GM19324 (cell line): Measurements from ENCODE around the gene ZNF274.
A peak's percentile ranks its signal among the peaks of the same experiment; 100 is the strongest.
"Not testable (repeated sequence)": the region's sequence is repeated elsewhere in the genome, so short reads cannot be mapped to it uniquely, and the experiment has no call there.

Experiments used
- ATAC-seq: cut with Tn5 transposase; IDR thresholded peaks from one replicate; pipeline ENCODE4 v1.9.1; 2021; ENCODE audit warnings: mild to moderate bottlenecking, moderate library complexity; ENCODE audit not compliant: unreplicated experiment, low FRiP score

The ZNF274 gene

DNA sequence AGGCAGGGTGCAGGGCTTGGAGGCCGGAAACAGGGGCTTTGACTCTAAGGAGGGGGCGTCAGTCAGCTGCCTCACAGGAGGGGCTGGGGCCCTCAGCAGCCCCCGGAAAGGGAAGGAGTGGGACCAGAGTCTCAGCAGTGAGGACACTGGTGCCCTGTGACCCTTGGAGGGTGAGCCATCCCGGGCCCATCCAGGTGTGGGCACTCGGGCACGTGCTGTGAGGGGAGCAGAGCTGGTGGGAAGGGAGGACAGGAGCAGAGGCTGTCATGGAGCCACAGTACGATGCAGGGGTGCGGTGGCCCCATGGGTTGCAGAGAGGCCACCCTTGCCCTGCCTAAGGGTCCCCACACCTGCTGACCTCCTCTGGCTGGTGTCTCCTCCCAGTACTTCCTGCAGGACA is 26.7 kb downstream of the ZNF274 start:
- ATAC-seq = no peak

GRCh38 chr19:58212336-58213074 is 29.6 kb downstream of the ZNF274 start:
- no peak for ATAC-seq

DNA sequence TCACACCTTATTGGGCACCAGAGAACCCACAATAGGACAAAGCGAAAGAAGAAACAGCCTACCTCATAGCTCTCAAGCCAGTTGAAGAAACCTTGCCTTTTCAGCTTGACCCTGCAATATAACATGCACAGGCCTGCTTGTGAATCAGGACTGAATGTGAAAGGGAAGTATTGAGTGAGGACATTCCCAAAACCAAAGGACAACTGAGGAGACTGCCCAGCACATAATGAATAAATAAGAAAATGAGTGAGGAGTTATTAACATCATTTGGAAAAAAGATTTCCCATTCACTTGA is 30.2 kb downstream of the ZNF274 start:
- ATAC-seq = no peak

DNA sequence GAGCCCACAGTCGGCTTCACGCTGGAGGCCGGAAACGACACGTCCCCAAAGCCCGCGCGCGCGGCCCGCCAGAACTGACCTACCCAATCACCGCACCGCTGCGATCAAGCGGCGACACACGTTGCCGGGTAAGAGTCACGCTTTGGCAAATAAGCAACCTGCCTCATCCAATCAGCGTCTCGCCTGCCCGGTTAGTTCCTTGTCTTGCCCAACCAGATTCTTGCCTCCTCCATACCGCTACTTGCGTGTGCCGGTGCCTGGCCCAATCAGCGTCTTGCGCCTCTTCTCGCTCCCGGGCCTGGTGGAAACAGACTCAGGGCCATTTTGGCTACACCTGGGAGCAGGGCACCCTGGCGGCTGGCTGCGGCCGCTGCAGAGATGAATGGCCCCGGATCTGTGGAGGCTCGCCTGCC is 34.2 kb downstream of the ZNF274 start:
- ATAC-seq = no peak

DNA sequence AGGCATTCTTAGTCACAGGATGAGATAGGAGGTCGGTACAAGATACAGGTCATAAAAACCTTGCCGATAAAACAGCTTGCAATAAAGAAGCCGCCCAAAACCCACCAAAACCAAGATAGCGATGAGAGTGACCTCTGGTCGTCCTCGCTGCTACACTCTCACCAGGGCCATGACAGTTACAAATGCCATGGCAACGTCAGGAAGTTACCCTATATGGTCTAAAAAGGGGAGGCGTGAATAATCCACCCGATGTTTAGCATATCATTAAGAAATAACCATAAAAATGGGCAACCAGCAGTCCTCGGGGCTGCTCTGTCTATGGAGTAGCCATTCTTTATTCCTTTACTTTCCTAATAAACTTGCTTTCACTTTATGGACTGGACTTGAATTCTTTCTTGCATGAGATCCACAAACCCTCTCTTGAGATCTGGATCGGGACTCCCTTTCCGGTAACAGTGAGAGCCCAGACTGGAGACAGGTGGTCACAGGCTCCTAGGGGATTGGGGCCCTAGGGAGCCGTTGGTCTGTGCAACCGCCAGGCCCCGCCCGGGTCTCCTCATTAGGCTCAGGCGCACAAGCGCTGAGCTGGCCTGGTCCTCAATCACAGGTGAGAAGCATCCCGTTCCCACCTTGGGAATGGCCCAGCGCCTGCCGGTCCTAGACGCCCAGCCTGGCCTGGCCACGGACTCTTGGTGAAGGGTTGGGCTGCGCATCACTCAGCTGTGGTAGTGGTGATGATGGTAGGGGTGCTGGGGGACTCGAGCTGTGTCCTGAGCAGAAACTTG is 34.9 kb downstream of the ZNF274 start:
- no peak for ATAC-seq

DNA sequence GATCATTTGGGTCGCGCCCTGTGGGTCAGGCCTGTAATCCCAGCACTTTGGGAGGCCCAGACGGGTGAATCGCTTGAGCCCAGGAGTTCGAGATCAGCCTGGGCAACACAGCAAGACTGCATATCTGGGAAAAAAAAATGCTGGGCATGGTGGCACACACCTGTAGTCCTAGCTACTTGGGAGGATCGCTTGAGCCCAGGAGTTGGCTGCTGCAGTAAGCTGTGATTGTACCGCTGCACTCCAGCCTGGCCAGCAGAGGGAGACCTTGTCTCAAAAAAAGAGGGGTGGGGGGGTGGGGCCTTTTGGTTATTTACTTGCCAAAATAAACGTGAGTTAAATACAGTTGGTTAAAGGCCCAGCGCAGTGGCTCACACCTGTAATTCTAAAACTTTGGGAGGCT is 36.0 kb downstream of the ZNF274 start:
- no peak for ATAC-seq

- ATAC-seq = no peak
Observed at GRCh38 chr19:58227964-58228584, 45.2 kb downstream of the ZNF274 start.

GRCh38 chr19:58228585-58229254 is 45.9 kb downstream of the ZNF274 start, which contains the start of gene ZNF544:
Gene ZNF544, plus strand, starts transcription at chr19:58228914. Its CDS starts 15,110 bp downstream, at chr19:58244024.
- peak; percentile 92 for ATAC-seq

DNA sequence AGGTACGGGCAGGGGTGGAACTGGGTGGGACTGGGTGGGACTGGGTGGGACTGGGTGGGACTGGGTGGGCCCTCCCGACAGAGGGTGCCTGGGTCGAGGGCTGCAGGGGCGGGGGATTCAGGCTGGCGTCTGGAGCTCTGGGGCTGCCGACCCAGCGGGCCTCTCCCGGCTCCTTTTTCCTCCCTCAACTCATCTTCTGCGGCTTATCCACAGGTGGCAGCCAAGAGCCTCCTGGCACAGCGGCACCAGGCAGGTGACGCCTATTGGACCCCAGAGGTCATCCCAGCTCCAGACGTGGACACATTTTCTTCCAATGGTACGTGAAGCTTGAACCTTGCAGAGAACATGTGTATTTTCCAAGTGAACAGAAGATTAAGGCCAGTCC is 46.4 kb downstream of the ZNF274 start:
- no peak for ATAC-seq

DNA sequence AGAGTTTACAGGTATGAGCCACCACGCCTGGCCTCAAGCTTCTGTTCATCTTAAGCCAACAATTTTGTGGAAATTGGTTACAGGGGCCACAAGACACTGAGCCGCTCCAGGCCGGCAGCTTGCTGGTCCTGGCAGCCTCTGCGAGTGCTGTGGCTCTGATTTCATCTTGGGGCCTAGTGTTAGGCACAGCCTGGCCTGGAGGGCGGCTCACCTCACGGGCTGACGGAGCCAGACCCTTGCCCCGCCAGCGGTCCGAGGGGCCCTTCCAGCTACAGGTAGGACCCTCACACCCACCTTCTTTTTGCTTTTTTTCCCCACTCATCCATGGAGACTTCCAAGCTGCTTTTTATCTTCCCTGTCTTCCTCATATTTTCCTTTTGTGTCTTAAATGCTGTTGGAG is 54.5 kb downstream of the ZNF274 start:
- no peak for ATAC-seq

DNA sequence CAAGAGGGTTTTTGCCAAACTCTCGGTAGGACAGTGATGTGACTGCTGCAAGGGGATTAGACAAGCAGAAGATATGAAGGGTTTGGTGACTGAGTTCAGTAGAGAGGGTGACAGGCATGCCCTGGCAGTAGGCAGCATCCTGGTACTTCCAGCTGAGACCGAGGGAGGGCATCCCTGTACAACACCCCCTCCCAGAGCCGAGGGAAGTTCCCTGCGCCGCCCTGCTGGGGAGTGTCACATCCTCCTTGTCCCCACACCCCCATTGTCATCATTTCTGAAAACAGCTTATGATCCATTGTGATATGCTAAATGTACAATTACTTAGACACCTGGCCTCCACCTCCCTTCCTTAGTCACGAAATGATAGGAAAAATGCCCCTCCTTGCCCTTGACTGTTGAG is 60.5 kb downstream of the ZNF274 start:
- ATAC-seq = no peak

DNA sequence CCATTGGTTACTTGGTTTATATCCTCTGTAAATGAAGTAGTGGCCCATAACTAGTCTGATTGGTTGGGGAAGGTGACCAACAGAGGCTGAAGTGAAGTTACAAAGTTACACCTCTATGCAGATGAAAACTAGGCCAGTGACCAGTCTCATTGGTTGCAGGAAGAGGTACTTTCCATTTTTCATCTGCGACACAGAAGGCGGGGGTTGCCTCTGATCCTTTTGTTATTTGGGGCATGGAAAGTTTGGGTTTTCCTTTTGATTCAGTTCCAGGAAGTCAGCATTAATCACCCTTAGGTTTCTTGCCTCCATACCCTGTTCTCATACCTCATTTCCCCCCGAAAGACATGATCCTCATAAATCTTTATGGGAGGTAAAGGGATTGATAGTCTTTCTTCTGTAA is 66.0 kb downstream of the ZNF274 start:
- no peak for ATAC-seq

DNA sequence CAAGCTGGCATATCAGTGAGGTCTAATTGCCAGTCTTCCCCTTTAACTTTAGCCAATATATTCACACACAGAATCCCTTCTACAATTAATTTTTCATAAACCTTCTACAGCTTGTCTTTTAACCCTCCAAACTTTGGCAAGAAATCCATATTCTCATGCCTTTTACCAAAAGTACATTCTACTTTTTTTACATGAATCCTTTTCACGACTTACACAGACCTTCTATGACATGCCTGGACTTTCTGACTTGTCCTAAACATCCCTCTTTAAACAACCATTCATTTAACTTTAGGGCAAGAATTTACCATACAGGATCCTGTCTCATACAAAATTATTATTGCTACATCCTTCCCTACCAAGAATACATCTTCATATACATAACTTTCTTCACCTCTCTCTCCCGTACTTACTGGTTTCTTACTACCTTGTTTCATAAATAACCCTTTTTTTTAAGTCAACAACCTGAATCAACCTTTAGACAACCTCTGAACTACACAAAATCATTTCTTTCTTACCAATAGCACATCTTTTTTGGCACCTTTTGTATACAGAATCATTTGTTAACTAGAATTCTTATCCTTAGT is 69.3 kb downstream of the ZNF274 start:
- ATAC-seq = no peak

GRCh38 chr19:58258259-58258658 is 75.4 kb downstream of the ZNF274 start:
- not testable (repeated sequence) for ATAC-seq

GRCh38 chr19:58261600-58261967 is 78.7 kb downstream of the ZNF274 start:
- ATAC-seq = no peak

DNA sequence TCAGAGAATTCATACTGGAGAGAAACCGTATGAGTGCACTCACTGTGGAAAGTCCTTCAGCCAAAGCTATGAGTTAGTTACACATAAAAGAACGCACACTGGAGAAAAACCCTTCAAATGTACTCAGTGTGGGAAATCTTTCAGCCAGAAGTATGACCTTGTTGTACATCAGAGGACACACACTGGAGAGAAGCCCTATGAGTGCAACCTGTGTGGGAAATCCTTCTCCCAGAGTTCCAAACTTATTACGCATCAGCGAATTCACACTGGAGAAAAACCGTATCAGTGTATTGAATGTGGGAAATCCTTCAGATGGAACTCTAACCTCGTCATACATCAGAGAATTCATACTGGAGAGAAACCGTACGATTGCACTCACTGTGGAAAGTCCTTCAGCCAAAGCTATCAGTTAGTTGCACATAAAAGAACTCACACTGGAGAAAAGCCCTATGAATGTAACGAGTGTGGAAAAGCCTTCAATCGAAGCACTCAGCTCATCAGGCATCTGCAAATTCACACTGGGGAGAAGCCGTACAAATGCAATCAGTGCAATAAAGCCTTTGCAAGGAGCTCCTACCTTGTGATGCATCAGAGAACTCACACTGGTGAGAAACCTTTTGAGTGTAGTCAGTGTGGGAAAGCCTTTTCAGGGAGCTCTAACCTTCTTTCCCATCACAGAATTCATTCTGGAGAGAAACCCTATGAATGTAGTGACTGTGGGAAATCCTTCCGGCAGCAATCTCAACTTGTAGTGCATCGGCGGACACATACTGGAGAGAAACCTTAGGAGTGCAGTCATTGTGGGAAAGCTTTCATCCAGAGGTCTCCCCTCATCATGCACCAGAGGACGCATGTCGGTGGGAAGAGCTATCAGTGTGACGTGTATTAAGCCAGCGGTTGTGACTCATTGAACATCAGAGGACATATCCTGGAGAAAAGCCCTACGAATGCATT is 79.4 kb downstream of the ZNF274 start:
- no peak for ATAC-seq

DNA sequence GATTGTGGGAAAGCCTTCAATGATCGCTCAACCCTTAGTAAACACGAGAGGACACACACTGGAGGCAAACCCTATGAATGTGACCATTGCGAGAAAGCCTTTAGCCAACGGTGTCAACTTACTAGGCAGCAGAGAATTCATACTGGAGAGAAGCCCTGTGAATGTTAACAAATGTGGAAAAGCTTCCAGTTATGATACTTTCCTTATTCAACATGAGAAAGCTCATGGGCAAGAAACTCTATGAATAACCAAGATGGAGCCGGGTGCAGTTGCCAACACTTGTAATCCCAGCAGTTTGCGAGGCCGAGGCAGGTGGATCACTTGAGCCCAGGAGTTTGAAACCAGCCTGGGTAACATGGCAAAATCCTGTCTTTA is 80.0 kb downstream of the ZNF274 start:
- no peak for ATAC-seq
